GM21367 (cell line): ENCODE results near the gene TECPR2.

Experiments
- ATAC-seq: cut with Tn5 transposase; IDR thresholded peaks from one replicate; pipeline ENCODE4 v1.9.1; 2021; ENCODE audit not compliant: unreplicated experiment

The TECPR2 gene

DNA sequence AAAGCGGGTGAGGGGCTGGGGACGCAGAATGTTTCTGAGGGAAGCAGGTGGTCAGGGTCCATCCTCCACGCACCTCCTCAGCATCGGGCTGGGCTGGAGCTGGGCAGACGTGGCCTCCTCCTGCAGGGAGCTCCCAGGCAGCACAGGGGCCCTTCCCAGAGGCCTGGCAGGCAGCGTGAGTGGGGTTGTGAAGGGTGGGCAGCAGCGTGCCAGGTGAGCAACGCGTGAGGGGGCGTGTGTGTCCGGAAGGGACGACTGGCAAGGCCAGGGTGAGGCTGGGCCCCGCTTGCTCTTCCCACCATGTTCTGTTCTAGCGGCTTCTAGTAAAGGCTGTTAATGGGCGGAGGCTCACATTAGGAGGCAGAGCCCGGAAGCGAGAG is 129.8 kb downstream of the TECPR2 start:
- no peak for ATAC-seq

DNA sequence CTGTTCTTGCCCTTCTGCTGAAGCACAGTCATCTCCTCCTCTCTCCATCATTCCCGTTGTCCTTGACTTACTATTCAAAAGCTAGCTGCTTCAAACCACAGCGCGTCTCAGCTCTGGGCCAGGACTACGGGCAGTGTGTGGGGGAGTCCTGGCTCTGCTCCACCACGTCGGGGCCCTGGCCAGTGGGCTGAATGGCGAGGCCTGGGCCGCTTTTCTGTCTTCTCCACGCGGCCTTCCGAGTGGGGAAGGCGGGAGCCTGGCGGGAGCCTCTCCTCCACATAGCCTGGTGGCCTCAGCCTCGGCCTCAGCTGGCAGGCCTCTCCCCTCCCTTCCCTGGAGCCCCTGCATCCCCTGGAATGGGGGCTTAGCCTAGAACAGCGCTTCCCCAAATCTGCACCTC is 130.4 kb downstream of the TECPR2 start:
- ATAC-seq, result no peak

DNA sequence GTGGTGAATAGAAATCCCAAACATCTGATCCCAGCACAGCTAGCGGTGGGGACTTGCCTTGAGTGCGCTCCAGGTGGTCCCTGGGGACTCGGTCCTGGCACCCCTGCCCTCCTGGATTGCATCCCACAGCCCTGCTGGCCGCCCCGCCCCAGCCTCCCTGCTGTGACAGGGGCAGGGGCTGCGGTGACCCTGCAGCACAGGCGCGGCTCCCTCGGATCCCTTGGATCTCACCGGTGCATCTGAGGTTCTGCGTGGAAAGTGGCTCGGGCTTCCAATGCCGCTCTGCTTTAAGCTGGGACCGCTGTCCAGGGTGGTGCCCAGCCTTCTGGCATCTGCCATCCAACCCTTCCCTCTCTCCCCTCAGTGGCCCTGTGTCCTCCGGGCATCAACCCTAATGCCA is 130.8 kb downstream of the TECPR2 start:
- ATAC-seq, result no peak

DNA sequence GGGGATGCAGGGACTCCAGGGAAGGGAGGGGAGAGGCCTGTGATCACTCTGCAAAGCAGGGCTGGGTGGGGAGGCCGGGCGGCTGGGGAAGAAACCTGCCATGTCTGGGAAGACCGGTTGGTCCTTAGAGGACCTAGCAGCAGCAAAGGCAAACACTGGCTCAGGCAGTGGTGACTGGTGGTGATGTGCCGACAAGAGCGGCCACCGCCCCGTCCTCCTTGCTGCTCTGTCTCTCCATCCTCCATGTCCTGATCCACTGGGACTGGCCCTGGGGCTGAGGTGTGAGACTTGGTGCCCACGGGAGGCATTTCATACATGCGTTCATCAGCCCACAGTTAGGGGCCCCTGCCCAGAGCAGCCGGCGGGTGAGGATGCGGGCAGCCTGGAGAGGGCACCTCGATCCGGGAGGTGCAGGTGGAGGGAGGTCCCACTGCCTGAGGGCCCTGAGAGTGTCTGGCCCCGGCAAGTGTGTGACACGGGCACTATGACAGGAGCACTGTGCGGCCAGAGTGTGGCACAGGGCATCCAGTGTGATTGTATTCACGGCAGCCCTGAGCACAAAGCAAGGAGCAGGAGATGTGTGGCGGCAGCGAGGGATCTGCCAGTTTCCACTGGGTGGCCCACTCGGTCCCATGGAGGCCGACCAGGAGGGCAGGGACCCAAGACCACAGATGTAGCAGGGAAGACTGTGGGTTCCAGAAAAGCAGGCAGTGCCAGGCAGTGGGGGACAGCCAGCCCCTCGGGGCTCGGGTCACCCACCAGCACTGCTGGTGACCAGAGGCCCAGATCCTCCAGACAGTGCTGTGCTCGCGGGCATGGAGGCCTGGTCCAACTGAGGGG is 133.0 kb downstream of the TECPR2 start:
- no peak for ATAC-seq

DNA sequence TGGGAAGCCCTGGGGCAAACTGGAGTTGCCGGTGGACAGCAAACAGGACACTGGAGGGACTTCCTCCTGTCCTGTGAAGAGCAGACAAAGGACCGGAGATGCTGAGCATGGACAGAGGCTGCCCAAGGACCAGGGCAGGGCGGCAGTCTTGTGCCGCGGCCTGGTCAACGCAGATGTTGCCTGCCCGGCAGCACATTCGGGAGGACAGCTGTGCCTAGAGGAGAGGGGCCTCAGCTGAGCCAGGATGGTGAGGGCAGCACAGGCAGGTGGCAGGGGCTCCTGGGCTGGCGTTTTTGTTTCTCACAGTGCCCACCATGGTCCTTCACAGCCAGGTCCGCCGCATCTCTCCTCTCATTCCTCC is 133.6 kb downstream of the TECPR2 start:
- no peak for ATAC-seq

DNA sequence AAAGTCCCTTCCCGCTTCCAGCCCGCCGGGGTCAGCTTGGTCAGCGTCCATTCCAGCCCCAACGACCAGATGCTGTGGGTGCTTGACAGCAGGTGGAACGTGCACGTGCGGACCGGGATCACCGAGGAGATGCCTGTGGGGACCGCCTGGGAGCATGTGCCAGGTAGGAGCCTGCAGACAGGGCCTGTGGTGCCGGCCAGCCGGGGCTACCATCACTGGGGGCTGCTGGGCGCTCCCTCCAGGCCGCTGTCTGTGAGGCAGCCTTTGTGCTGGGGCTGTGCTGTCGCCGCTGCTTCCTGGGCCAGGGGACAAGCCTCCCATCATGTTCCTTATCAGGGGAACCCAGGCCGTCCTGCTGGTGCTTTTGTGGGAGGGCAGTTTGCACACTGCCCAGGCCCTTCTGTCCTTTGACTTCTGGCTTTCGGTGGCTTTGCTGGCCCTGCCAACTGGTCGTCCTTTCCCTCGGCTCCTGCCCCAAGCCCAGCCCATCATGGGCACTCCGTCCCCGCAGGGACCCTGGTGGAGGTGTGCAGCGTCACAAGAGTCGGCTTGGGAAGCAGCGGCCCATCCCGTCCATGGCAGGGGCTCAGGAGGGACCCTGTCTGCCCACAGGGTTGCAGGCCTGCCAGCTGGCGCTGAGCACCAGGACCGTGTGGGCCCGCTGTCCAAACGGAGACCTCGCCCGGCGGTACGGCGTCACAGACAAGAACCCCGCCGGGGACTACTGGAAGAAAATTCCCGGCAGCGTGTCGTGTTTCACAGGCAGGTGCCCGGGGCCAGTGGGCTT is 134.4 kb downstream of the TECPR2 start:
- ATAC-seq, result no peak

DNA sequence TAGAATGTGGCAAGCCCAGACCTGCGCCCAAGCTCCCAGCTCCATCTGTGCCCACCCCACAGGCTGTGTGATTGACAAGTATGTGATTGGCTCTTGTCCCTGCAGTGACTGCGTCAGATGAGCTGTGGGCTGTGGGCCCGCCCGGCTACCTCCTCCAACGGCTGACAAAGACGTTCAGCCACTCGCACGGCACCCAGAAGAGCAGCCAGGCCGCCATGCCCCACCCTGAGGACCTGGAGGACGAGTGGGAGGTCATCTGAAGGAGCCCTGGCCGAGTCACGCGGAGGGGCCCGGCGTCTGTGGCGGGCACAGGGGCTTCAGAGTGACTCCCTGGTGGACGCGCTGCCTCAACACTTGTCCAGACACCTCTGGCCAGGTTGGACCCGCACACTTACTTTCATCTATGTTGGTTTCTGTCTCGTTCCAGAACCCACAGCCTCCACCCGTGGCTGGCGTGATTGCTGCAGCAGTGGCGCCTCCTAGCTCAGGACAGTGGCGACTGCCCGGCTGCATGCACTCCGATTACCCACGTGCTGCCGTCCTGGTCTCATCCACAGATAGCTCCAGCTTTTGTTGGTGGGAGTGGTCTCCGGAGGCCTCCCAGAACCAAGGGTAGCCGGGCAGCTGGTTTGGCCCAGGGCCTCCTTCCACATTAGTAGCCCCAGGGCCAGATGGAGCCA is 135.4 kb downstream of the TECPR2 start:
- no peak for ATAC-seq

DNA sequence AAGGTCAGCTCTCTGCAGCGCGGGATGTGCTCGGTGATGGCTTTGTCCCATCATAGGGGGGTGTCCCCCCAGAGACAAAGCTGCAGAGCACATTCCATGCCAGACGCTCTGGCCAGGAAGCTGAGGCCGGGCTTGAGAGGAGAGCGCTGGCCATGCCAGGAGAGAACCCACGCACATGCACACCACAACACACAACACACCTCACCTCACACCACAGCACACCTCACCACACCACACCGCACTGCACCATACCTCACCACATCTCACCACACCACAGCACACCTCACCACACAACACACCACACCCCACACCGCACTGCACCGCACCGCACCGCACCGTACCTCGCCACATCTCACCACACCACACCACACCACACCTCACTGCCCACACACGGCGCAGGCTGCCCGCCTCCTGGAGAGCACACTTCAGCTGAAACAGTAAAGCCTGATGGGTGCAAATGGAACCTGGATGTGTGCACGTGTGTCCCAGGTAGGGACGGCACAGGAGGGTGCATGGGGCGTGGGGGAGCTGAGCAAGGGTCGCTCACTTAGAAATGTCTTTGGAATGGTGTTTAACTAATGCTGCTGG is 136.0 kb downstream of the TECPR2 start:
- ATAC-seq, result no peak

DNA sequence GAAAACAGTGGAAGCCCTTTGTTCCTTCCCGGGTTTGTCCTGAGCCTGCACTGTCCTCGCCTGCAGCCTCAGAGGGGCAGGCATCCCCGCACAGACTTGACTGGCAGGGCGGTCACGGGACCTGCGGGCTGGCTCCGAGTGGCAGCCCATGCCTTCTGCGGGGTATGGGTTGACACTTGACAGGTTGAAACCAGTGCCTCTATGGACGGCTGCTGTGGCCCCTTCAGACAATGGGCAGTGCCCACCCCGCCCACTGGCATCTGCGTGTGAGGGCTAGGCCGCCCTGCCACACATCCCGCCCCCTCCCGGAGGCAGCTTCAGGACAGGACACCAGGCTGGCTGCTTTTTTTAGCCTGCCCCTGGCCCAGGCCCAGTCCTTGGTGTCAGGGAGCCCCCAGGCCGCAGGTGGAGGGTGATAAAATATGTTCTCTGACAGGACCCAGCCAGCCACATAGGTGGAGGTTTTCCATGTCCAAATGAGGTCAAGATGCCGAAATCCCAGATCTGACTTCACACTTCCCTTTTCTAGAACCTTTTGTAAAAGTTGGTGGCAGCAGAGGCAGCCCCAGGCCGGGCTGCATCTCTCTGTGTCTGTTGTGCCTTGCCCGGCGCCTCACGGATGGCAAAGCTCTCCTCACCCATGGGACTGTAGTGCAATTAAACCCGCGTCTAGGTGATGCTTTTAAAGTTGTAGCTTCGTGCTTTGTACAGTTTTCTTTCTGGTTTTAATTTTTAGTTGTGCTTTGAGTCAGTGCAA is 136.8 kb downstream of the TECPR2 start:
- ATAC-seq, result no peak

DNA sequence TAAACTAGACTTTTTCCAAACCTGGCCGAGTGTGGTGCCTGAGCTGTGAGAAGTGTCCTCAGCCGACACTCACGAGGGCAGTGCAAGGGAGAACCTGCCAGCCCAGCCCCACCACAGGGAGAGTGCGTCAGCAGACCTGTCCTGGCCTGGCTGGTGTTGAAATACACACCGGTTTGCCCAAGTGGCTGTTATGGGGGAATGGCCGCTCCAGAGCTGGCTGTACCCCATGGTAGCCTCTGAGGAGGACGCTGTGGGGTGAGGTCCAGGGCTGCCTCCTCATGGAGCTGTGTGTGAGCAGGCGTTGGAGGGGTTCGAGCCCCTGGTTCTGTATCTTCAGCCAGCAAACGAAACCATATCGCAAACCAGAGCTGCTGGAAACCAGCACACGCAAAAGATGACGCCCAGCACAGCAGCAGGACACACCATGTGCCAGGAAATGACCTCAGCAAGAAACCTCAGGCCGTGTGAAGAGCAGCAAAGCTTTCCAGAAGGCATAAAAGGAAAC is 137.5 kb downstream of the TECPR2 start:
- ATAC-seq, result no peak

DNA sequence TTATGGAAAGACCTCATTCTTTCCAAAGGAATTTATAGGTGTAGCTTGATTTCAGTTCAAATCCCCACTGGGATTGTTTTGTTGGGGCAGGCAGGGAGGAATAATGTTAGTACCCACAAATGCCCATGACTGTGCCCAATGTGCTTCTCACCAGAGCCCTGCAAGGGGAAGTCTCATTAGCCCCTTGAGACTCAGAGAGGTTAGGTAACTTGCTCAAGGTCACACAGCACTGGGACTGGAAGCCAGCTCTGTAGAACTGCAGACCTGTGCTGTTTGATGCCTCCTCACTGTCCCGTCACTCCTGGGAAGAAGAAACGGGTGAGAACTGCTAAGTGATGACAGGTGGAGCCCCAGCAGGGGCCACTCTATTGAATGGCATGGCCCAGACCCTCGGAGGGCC is 138.0 kb downstream of the TECPR2 start:
- ATAC-seq, result no peak

DNA sequence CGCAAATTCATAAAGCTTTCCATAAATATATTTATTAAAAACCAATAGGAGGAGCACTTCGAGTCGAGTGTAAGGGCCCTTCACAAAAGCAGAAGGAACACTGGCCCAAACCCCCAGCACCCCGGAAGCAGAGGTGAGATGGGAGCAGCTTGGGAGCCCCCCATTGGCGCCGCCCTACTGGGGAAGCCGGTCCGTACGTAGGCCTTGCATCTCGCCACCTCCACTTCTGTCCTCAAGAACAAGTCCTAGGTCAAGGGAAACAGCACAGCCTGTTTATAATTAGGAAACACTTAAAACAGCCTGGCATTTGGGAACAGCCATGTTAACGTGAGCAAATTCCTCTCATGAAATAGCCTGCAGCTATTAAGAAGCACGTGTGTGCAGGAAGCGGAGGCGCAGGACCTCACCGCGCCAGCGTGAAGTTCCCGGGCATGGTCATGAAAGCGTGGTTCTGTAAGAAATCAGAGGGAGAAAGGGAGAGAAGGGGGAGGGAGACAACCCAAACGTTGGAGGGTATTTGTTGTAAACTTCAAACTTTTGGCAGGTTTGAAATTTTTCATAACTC is 139.1 kb downstream of the TECPR2 start:
- ATAC-seq, result no peak

DNA sequence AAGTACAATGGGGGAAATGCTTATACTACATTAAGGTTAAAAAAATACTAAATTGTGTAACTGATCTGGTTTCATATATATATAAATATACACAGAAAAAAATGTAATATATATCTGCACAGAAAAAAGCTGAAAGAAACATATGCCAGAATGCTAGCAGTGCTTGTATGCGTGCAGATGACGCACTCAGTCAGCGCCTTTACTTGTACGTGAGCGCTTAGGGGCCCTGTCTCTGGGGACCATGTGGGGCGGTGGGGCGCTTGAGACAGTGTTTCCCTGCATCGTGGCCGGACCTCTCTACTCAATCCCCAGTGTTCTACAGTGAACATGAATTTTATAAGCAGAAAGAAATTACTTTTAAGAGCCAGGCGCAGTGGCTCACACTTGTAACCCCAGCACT is 139.8 kb downstream of the TECPR2 start:
- no peak for ATAC-seq

DNA sequence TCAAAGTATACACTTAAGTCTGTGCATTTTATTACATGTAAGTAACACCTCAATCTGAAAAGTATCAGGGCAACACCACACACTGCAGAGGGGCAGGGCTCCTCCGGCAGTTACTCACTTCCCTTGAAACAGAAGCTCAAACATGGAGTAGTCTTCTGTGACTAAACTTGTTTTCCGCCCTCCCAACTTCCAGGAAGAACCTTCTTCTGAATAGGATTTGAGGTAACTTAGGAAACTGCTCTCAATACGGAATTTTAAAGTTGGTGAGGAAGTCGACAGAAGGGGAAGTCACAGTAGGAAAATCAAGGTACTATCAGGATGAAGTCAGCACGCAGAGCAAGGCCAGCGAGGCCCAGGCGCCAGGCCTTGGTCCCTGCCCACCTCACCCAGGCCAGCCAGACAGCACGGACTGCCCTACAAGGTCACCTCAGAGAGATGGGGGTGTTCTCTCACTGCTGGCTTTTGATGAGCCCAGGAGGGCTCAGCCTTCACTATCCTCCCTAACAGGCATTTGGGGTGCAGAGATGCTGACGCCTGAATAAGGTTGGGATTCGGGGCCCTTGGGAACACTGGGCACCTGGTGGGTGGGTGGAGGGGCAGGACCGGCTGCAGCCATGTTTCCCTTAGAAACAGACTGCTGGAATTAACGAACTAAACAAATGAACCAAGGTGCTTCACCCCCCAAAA is 141.0 kb downstream of the TECPR2 start:
- no peak for ATAC-seq

DNA sequence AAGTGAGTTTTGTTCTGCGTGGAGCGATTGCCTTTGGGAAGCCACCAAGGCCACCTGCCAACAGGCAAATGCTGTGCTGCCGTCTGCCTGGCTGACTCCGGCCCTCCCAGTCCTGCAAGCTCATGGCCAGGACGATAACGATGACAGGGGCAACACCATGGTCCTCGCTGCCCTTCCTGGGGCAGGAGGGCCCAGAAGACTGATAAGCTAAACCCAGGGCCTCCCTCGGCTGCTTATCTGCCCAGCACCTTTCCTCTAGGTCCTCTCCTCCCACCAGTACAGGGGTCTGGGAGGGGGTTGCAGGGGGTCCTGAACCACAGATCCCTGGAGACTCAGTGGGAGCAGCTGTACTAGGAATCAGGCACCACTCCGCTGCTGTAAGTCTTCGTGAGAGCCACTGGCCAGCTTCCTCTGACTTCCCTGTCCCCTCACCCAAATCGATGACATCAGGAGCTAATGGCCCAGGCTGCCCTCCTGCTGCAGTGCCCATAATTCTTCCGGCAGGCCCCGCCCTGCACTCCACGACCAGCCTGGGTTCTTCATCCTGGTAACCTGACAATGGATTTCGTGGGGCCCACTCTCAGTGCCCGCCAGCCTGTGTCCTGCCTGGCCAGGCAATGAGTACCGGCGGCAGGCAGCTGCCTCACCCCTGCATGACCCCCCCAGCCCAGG is 141.7 kb downstream of the TECPR2 start:
- ATAC-seq, result no peak

DNA sequence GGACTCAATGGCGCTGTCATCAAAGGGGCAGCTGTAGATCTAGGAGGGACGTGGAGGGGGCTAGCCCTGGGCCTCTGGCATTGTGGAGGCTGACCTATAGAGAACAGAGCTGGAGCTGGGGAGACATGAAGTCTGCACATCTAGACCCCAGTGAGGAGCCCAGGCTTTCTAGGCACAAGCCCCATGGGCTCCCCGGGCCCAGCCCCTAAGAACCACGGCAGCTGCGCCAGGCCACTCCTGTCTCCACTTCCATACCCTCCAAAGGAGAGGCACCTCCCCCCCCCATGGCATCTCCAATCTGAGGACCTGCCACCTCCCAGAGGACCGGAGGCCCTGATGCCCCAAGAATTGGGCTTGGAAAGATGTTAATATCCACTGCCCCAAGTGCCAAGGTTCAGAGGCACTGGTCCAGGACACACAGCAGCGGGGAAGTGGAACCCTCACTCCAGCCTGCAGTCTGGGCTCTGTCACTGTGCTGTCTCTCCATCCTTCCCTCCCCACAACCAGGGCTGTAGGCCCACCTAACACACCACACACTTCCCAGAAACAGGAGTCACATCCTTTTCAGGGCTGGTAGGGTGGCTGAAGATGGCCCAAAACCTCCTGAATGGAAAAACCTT is 142.4 kb downstream of the TECPR2 start:
- ATAC-seq, result no peak

DNA sequence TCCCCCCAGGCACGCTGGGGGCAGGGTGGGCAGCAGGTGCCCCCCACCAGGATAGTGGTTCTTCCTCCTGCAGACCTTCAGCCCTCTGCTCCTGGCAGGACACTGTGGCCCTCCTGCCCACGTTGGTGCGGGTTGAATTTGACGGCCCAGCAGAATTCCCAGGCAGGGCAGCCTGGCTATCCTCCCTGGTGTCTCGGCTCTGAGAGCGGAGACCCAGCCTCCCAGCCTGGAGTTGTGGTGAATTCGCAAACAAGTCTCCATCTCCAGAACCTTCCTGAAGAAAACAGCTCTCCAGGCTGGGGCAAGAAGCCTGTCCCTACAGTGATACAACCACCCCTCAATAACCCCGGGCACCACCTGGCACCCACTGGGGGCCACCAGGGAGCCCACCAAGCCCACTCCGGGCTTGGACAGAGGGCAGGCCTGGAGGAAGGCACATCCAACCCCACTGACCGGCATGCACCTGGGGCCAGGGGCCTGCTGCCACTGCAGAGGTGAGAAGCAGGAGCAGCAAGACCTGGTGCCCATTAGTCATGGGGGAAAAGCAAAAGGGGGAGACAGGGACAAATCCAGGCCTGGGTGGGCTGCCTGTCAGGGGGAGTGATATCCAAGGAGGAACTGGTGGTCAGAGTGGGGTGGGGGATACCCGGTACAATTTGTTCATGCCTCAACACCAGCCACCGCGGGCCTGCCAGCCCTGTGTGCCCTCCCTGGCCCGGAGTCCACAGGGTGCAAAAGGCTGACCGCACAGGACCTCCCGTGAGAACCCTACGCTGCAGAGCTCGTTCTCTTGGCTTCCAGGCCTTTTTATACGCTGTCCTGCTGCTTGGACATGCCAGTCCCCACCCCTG is 143.3 kb downstream of the TECPR2 start:
- no peak for ATAC-seq

DNA sequence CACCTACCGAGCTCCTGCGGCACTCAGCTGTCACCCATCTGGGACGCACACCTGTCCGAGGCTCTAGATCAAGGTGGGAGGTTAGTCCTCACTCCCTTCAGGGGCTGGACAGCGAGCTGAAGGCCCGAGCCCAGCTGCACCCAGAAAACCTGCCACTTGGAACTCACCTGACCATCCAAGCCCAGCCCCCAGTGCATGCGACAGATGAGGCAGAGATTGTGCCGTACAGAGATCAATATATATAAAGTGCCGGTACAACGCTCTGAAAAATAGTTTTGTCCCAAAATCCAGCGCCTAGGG is 143.8 kb downstream of the TECPR2 start:
- no peak for ATAC-seq
